CD4-positive, alpha-beta T cell (primary cell): ENCODE measurements around the gene NOS1AP. TPM values are rescaled to one million over a fixed set of nuclear protein-coding genes. Genes with fewer than 3 reads are reported as not detected.

Experiments
- ATAC-seq: fragments of 200-7000 bp; cut with Tn5 transposase; one replicate; pipeline ENCODE4 v1.10.0; 2022; ENCODE audit warnings: mild to moderate bottlenecking; ENCODE audit not compliant: poor library complexity
- CTCF ChIA-PET: fragments of 350-600 bp; sonication (Branson Sonifier 250); formaldehyde crosslinking; loops from one replicate; lab custom pipeline; 2021; ENCODE audit warnings: antibody characterized with exemption, inconsistent platforms; lab: Charles Lee
- POLR2A ChIA-PET: fragments of 350-600 bp; sonication (Branson Sonifier 250); formaldehyde crosslinking; loops from one replicate; lab custom pipeline; 2021; ENCODE audit warnings: antibody characterized with exemption, inconsistent platforms; lab: Charles Lee
- DNase-seq, 14 experiments: peaks; one replicate each; pipeline ENCODE4 v3.0.0-alpha.2; 2013 to 2020; ENCODE audit warnings: mixed read lengths in 2 of 14
- H3K27ac ChIP-seq, 2 donors: one replicate each; pipeline versions ENCODE4 v1.5.1 to v1.7.0; 2013; ENCODE audit warnings: low read length in 2 of 2, low read depth in 1 of 2, mild to moderate bottlenecking in 1 of 2
- H3K27me3 ChIP-seq, 2 experiments: 1 replicate in 1 of 2; 2 replicates in 1 of 2; pipeline versions ENCODE4 v1.6.1 to v1.7.0; 2013; ENCODE audit warnings: low read length in 2 of 2, control low read depth in 1 of 2, mild to moderate bottlenecking in 1 of 2, moderate library complexity in 1 of 2; ENCODE audit not compliant: insufficient read depth in 2 of 2, control insufficient read depth in 1 of 2
- H3K36me3 ChIP-seq: one replicate; pipeline ENCODE4 v1.6.1; 2013; ENCODE audit warnings: low read length, control low read depth; ENCODE audit not compliant: insufficient read depth
- H3K4me1 ChIP-seq: one replicate; pipeline ENCODE4 v1.6.1; 2013; ENCODE audit warnings: low read length, control low read depth; ENCODE audit not compliant: insufficient read depth
- H3K4me3 ChIP-seq: one replicate; pipeline ENCODE4 v1.5.1; 2013; ENCODE audit warnings: mild to moderate bottlenecking, low read length, moderate library complexity
- H3K9me3 ChIP-seq, 2 experiments: 1 replicate in 1 of 2; 2 replicates in 1 of 2; pipeline versions ENCODE4 v1.6.1 to v1.7.0; 2013; ENCODE audit warnings: low read length in 2 of 2, mild to moderate bottlenecking in 2 of 2, control low read depth in 1 of 2, moderate library complexity in 1 of 2; ENCODE audit not compliant: control insufficient read depth in 1 of 2, insufficient read depth in 1 of 2
- H3K27ac Mint-ChIP-seq: one replicate; pipeline ENCODE4 v1.8.0; 2020; ENCODE audit warnings: mixed read lengths
- H3K27me3 Mint-ChIP-seq: one replicate; pipeline ENCODE4 v1.8.0; 2021; ENCODE audit warnings: mixed read lengths
- H3K36me3 Mint-ChIP-seq: one replicate; pipeline ENCODE4 v1.8.0; 2021; ENCODE audit warnings: low read depth, mixed read lengths
- H3K4me1 Mint-ChIP-seq: one replicate; pipeline ENCODE4 v1.8.0; 2021; ENCODE audit warnings: low read depth, mixed read lengths
- H3K4me3 Mint-ChIP-seq: one replicate; pipeline ENCODE4 v1.8.0; 2020; ENCODE audit warnings: mild to moderate bottlenecking, mixed read lengths
- H3K9me3 Mint-ChIP-seq: one replicate; pipeline ENCODE4 v1.8.0; 2020; ENCODE audit warnings: mixed read lengths
- CTCF ChIP-seq: fragments of 200-600 bp; IDR thresholded peaks from one replicate; pipeline ENCODE4 v1.8.0; 2022; ENCODE audit warnings: antibody characterized with exemption, mild to moderate bottlenecking
- intact Hi-C, 2 experiments: fragments of 100-400 bp; cut with DNase I in 1 of 2; cut with micrococcal nuclease in 1 of 2; formaldehyde crosslinking; loops; one replicate each; pipeline versions ENCODE4 v1.15.1 to v1.9.0; 2023 to 2025; cut with DNase I, micrococcal nuclease
- total RNA-seq, 174 experiments: library from RNA in 2 of 174; stranded (reverse) in 2 of 174; gene quantifications; one replicate each; pipeline ENCODE4 v1.2.3 and lab custom pipeline; 2021 to 2026

Gene NOS1AP
- total RNA-seq, 2 experiments from 2014 or later = not detected

GRCh38 chr1:162310337-162310736 lies 240.8 kb downstream of the NOS1AP start:
- H3K9me3 ChIP-seq = peaks cover 5 to 13% of the 10 kb centered on the region in 2 experiments
- ATAC-seq = no peak
- peaks cover 6 to 8% of the 10 kb centered on the region in 2 experiments for H3K27me3 ChIP-seq
- no peaks in the 10 kb centered on the region for H3K4me1 Mint-ChIP-seq
- H3K36me3 ChIP-seq = no peaks in the 10 kb centered on the region
- intact Hi-C loops = no loop called here
- H3K27ac Mint-ChIP-seq = no peak overlapping the region
- no peaks in the 10 kb centered on the region for H3K36me3 Mint-ChIP-seq
- peaks cover 29% of the 10 kb centered on the region for H3K27me3 Mint-ChIP-seq
- H3K4me1 ChIP-seq = no peaks in the 10 kb centered on the region
- no peak overlapping the region for H3K4me3 Mint-ChIP-seq
- ChIA-PET POLR2A (no interaction called here), CTCF (no interaction called here)
- no peak overlapping the region for H3K4me3 ChIP-seq
- H3K9me3 Mint-ChIP-seq = peaks cover 9% of the 10 kb centered on the region
- TF ChIP-seq CTCF = no peak
- no peak overlapping the region for H3K27ac ChIP-seq
- peak in 2 of 14 experiments; percentile 38 to 53 for DNase-seq

- ChIA-PET POLR2A (no interaction called here), CTCF (no interaction called here)
- H3K27me3 ChIP-seq = peaks cover 9 to 10% of the 10 kb centered on the region in 2 experiments
- Mint-ChIP-seq H3K4me3 (no peak overlapping the region), H3K36me3 (no peaks in the 10 kb centered on the region), H3K4me1 (no peaks in the 10 kb centered on the region), H3K27ac (no peak overlapping the region), H3K27me3 (peaks cover 42% of the 10 kb centered on the region), H3K9me3 (peaks cover 2% of the 10 kb centered on the region)
- intact Hi-C loops = no loop called here
- ATAC-seq = no peak
- H3K36me3 ChIP-seq = no peaks in the 10 kb centered on the region
- no peak overlapping the region for H3K27ac ChIP-seq
- no peak for DNase-seq
- no peak for TF ChIP-seq CTCF
- no peaks in the 10 kb centered on the region for H3K9me3 ChIP-seq
- H3K4me1 ChIP-seq = no peaks in the 10 kb centered on the region
- no peak overlapping the region for H3K4me3 ChIP-seq
Measured at GRCh38 chr1:162314206-162314605, 244.7 kb downstream of the NOS1AP start.

- POLR2A ChIA-PET = no interaction called here
- no peaks in the 10 kb centered on the region for H3K36me3 ChIP-seq
- Mint-ChIP-seq H3K27me3 (peaks cover 46% of the 10 kb centered on the region), H3K4me3 (no peak overlapping the region), H3K27ac (no peak overlapping the region), H3K36me3 (no peaks in the 10 kb centered on the region), H3K9me3 (no peaks in the 10 kb centered on the region), H3K4me1 (no peaks in the 10 kb centered on the region)
- H3K4me1 ChIP-seq = no peaks in the 10 kb centered on the region
- peaks cover 0 to 6% of the 10 kb centered on the region in 2 experiments for H3K9me3 ChIP-seq
- no peak for TF ChIP-seq CTCF
- CTCF ChIA-PET = no interaction called here
- H3K27ac ChIP-seq = no peak overlapping the region
- no peak overlapping the region for H3K4me3 ChIP-seq
- intact Hi-C loops = no loop called here
- no peak for ATAC-seq
- peaks cover 16 to 19% of the 10 kb centered on the region in 2 experiments for H3K27me3 ChIP-seq
- no peak for DNase-seq
Measured at GRCh38 chr1:162315673-162316072, 246.2 kb downstream of the NOS1AP start.
